ENCODE measurements around the gene ZNF580.

DNA sequence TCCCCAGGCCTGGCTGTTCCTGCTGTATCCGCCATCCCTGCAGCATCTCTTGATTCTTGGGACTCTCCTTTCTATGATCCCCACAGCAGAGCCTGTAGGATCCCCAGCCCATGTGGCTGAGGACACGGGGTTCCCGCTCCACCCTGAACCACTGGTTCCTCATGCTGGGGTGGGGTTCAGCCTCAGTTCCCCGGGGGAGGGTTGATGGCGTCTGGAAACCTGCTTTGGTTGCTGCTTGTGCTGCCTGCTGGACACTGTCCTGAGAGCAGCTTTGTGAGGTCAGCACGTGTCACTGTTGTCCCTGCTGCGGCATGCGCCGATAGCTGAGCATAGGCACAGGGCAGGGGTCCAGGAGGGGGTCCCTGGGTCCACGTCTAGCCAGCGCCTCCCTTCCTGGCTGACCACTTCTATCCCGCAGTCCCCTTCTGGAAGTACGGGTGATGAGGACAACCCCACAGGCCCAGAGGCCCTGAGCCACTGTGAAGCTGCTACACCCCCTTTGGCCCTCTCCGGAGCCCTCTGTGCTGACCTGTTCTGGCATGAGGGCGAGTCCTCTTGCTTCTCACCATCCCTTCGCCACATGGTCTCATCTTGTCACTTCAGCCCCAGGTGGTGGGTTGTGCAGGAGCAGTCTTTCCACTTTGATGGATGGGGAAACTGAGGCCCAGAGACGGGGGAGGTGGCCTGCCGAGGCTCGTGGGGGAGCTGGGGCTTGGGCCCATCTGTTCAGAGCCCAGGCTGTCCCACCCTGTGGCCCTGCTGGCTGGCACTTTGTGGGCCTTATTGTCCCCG is 39.7 kb downstream of the ZNF580 start:
- TF ChIP-seq POLR2AphosphoS5 (IDR thresholded peaks at IDR 0.05) (no peak), CTCF (IDR thresholded peaks at IDR 0.05) (no peak), POLR2A (IDR thresholded peaks at IDR 0.05) (no peak)

Measured in sigmoid colon (tissue), 4 donors.